NCI-H2081 (cell line): ENCODE data around the gene B4GALNT2.

Experiments
- DNase-seq, 2 experiments: peaks; one replicate each; lab custom pipeline; 2025; lab: John Stamatoyannopoulos, UW

B4GALNT2 gene

GRCh38 chr17:49210158-49211029 is 77.8 kb downstream of the B4GALNT2 start, which contains the start of the genes ABI3 and GNGT2:
Gene ABI3 (plus strand): TSS chr17:49210707. CDS start chr17:49210725, 18 bp downstream.
Gene GNGT2 (minus strand): TSS chr17:49210574. CDS start chr17:49207422, 3,152 bp downstream.
- DNase-seq = no peak

GRCh38 chr17:49213399-49213798 is 80.8 kb downstream of the B4GALNT2 start:
- no peak for DNase-seq

GRCh38 chr17:49213847-49214246 is 81.3 kb downstream of the B4GALNT2 start:
- DNase-seq = no peak

GRCh38 chr17:49214676-49215360 is 82.2 kb downstream of the B4GALNT2 start:
- DNase-seq = peak in 1 of 2 experiments; percentile 29

- no peak for DNase-seq
Measured at GRCh38 chr17:49216482-49216881, 83.9 kb downstream of the B4GALNT2 start.

- DNase-seq = no peak
Measured at GRCh38 chr17:49216953-49217650, 84.5 kb downstream of the B4GALNT2 start.

GRCh38 chr17:49217651-49218413 is 85.3 kb downstream of the B4GALNT2 start:
- DNase-seq = no peak

- no peak for DNase-seq
Measured at GRCh38 chr17:49218941-49219913, 86.7 kb downstream of the B4GALNT2 start.

GRCh38 chr17:49219987-49220386 is 87.4 kb downstream of the B4GALNT2 start:
- DNase-seq = no peak

- DNase-seq = no peak
Measured at GRCh38 chr17:49223168-49223516, 90.6 kb downstream of the B4GALNT2 start.

GRCh38 chr17:49223517-49224197 is 91.1 kb downstream of the B4GALNT2 start:
- DNase-seq = peak; percentile 32 to 33

- DNase-seq = peak; percentile 25 to 58
Measured at GRCh38 chr17:49224198-49224996, 91.8 kb downstream of the B4GALNT2 start.

- no peak for DNase-seq
Measured at GRCh38 chr17:49224997-49225337, 92.4 kb downstream of the B4GALNT2 start.

- no peak for DNase-seq
Measured at GRCh38 chr17:49225554-49226236, 93.1 kb downstream of the B4GALNT2 start.
